Astrocyte of the spinal cord (primary cell): ENCODE measurements around the gene NDUFB7.

Experiments used
- DNase-seq: peaks from one replicate; pipeline ENCODE4 v3.0.0; 2011; ENCODE audit warnings: low read depth, low spot score
- H3K4me3 ChIP-seq: 2 replicates; pipeline ENCODE4 v1.5.1; 2011; ENCODE audit warnings: low read depth, mild to moderate bottlenecking, low read length, moderate library complexity
- in situ Hi-C: cut with HindIII; loops from 2 replicates; pipeline ENCODE4 v1.10.0; 2017; ENCODE audit warnings: low sequenced_read_pairs
- TF ChIP-seq, protein P1 (sequence below): IDR thresholded peaks from 2 replicates; pipeline ENCODE4 v1.5.1; 2012; ENCODE audit warnings: low read depth, mild to moderate bottlenecking, low read length, inconsistent platforms

Gene NDUFB7

DNA sequence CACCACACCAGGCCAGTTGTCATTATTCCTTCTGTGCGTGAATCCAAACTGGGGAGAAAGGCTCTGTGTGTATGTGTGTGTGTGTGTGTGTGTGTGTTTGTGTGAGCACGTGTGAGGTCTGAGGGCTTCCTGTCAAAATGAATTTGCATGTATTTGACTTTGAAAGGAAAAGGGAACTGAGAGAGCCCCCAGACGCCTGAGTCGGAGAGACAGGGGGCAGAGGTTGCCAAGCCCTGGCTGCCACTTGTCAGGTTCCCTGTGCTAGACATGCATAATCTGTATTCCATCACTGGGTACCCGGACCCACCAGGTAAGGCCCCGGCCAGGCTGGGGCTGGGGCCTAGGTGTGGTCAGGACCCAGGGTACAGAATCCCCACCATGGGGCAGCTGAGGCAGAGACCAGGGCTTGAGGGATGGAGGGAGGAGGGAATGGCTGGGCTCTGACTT lies 11.1 kb upstream of the NDUFB7 start, which contains the start of gene CLEC17A:
Gene CLEC17A, plus strand, starts transcription at position 191 of the 447 bp plus-strand sequence. Its CDS starts 77 bp downstream, at position 268.
- in situ Hi-C loops: no loop called here

DNA sequence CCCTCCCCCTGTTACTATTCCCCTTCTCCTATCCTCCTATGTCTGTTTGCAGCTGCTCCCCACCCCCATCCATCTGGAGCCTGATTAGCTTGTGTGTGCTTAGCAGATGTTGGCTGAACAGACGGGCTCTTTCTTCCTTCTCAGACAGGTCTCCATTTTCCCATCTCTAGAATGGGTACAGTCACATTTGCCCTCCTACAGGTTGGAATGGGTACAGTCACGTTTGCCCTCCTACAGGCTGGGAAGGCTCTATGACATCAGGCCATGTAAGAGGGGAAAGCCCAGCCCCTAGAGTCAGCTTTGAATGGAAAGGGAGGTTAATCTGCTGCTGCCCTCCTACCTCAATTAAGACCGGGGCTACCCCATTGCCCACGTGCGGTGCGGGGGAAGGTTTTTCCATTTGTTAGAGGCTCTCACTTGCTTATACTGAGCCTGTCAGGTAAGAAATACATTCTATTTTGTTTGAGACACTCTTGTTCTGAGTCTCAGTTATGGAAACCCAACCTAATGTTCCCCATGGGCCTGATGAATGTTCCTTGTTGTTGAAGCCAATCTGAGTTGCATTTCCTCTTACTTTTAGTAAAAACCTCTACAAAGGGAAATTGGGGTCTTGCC lies 8.9 kb upstream of the NDUFB7 start:
- in situ Hi-C loops: no loop called here
- DNase-seq: no peak
- TF ChIP-seq, protein P1, sequence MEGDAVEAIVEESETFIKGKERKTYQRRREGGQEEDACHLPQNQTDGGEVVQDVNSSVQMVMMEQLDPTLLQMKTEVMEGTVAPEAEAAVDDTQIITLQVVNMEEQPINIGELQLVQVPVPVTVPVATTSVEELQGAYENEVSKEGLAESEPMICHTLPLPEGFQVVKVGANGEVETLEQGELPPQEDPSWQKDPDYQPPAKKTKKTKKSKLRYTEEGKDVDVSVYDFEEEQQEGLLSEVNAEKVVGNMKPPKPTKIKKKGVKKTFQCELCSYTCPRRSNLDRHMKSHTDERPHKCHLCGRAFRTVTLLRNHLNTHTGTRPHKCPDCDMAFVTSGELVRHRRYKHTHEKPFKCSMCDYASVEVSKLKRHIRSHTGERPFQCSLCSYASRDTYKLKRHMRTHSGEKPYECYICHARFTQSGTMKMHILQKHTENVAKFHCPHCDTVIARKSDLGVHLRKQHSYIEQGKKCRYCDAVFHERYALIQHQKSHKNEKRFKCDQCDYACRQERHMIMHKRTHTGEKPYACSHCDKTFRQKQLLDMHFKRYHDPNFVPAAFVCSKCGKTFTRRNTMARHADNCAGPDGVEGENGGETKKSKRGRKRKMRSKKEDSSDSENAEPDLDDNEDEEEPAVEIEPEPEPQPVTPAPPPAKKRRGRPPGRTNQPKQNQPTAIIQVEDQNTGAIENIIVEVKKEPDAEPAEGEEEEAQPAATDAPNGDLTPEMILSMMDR: no peak
- no peak overlapping the region for H3K4me3 ChIP-seq

More for the DNA sequence above, 11.1 kb upstream of the NDUFB7 start, which contains the start of gene CLEC17A:
- TF ChIP-seq, protein P1: no peak
- no peak within 1 kb of the TSS for H3K4me3 ChIP-seq
- DNase-seq: no peak

DNA sequence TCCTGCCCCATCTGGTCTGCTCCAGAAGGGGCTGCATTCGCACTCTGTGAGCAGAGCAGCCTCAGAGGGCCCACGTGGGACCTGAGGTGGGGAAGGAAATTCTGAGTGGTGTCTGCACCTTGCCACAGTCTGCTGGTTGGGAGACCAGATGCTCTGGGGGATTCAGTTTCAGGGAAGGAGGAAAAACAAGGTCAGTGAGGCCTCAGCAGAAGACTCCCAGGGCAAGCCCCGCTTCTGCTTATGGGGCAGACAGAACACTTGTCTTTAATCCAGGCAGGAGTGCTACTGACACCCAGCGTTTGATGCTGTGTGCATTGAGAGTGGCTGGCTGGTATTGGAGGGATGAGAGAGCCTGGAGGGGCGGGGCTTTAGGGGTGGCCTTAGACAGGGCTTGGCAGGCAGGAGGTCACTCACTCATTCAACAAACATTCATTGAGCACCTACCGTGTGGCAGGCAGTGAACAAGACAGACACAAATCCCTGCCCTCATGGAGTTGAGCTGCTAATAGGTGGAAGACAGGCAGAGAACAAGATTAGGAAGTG lies 6.1 kb upstream of the NDUFB7 start:
- TF ChIP-seq, protein P1: no peak
- in situ Hi-C loops: no loop called here
- no peak overlapping the region for H3K4me3 ChIP-seq
- no peak for DNase-seq

DNA sequence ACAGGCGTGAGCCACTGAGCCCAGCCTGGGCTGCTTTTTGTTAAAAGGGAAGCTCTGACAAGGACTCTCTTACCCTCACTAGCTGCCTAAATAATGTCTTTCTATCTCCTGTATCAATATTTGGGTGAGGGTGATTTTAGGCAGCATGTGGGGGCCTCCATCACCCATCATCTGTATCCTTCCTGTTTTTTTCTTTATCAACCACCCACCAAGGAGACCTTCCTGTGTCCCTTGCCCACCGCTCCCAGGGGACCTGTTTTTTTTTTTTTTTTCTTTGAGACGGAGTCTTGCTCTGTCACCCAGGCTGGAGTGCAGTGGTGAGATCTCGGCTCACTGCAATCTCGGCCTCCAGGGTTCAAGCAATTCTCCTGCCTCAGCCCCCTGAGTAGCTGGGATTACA lies 5.4 kb upstream of the NDUFB7 start:
- DNase-seq: no peak
- H3K4me3 ChIP-seq: no peak overlapping the region
- TF ChIP-seq, protein P1: no peak
- in situ Hi-C loops: no loop called here

DNA sequence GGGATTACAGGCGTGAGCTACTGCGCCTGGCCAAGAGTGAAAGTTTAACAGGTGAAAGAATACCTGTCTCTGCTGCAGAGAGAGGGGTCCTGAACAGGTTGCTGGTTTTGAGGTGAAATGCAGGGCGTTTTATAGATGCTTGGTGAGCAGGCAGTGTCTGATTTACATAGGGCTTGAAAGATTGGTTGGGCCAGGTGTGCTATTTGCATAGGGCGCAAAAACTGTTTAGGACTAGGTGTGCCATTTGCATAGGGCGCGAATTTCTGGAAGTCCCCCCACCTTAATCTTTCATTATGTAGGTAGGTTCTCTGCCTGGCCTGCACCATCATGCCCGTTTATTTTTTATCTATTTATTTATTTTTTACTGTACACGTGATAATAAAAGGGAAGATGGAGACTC lies 4.5 kb upstream of the NDUFB7 start:
- in situ Hi-C loops: no loop called here
- TF ChIP-seq, protein P1: no peak
- DNase-seq: no peak
- no peak overlapping the region for H3K4me3 ChIP-seq

DNA sequence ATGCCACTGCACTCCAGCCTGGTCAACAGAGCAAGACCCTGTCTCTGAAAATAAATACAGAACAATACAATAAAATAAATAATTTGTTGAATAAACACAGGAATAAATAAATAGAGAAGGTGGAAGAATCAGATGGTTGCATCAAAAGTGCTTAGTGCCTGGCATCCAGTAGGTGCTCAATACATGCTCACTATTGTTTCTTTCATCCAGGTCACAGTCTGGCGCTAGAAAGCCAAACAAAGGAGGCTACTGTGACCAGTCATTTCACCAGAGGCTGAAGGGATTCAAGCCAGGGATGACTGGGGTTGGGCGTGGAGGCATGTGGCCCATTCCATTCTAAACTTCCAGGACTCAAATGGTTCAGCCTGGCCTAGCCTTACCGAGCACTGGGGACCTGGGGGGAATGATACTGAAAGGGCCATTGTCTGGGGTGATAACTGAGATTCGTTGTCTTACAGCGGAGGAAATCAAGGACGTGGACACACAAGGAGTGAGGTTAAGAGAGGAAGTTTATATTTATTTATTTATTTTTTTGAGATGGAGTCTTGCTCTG lies 3.6 kb upstream of the NDUFB7 start:
- DNase-seq: no peak
- in situ Hi-C loops: no loop called here
- TF ChIP-seq, protein P1: no peak
- H3K4me3 ChIP-seq: no peak overlapping the region
